ENCODE measurements around the gene PACRG.

The PACRG gene

GRCh38 chr6:163159110-163159509, 431.3 kb downstream of the PACRG start:
- no peak for DNase-seq

DNA sequence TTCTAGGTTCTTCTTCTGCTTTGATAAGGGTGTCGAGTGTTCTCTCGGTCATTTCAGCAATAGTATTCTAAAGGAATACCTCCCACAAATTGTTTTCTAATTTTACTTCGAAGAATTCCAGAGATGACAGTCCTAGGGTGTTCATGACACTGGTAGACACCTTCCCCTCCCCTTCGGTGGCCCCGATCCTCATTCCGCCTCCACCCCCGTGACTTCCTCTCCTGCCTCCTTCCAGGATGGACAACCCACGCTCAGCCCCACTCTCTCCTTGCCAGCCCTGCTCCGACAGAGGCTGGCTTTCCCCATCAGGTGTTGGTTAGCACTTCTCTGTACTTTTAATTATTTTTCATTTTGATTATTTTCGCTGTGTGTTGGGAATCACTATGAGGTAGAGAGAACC, 431.9 kb downstream of the PACRG start:
- DNase-seq = no peak

- no peak for DNase-seq
Measured at GRCh38 chr6:163162007-163162873, 434.5 kb downstream of the PACRG start.

DNA sequence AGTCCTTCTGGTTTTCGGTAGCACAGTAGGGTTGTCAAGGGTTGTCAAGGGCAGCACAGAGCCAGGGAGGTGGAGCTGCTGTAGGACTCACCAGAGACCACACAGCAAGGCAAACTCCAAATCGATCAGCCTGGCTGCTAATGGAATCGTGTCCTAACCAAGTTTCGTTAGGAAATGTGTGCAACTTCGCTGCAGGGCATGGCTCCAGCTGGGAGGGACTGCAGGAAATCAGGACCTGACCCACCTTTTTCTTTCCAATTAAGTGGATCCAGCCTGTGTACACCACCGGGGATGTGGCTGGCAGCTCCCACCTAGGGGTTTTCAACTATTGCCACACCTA, 435.1 kb downstream of the PACRG start:
- no peak for DNase-seq

- no peak for DNase-seq
Measured at GRCh38 chr6:163164175-163164900, 436.6 kb downstream of the PACRG start.

- no peak for DNase-seq
Measured at GRCh38 chr6:163165155-163165910, 437.6 kb downstream of the PACRG start.

DNA sequence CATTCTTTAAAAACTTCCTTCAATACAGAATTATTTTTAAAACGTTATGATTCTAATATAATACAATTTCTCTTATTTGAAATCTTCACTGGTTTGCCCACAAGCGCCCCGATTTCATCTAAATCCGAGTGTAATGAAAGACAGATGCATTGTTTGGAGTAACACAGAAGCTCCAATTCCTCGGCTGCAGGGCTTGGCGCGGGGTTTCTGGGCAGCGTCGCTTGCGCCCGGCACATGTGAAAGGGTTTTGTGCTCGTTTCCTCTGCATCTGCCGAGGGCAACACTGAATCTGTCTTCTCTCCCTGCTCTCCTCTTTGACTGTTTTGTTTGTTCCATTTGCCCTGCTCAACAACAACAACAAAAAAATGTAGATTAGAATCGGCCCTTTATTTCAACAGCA, 438.1 kb downstream of the PACRG start:
- no peak for DNase-seq

DNA sequence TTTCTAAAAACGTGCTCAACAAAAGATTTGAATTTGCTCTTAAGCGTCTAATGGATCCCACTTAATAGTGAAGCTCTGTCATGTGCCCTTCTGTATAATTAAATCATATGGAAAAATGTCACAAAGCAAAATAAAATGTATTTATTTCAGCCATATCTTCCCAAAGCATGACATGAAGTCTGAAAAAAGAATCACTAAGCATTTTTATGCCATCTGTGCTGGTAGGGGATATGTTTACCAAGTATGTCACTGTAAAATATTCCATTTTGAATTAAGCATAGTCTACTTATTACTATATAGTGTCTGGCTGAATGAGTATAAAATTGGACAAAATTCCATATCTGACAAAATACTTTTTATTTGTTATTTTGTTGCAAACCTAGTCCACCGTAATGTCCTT, 438.7 kb downstream of the PACRG start:
- no peak for DNase-seq

DNA sequence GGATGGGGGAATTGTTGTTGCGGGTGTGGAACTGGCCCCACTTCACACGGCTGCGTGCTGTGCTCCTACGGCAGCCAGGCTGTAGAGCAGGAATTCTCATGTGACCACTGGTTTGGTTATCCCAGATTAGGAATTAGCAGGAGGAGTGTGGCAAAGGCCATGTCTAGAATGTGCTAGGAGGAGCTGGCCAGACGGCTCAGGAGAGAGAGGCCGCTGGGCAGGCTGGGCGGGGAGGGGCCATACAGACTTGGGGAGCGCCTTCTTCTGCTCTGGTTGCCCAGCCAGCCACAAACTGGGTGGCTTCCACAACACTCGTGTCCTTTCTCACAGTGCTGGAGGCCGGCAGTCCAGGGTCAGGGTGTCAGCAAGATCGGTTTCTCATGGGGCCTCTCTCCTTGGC, 441.7 kb downstream of the PACRG start:
- DNase-seq = no peak

- DNase-seq = peak; percentile 38
Measured at GRCh38 chr6:163170294-163170883, 442.6 kb downstream of the PACRG start.

GRCh38 chr6:163173741-163174140, 446.0 kb downstream of the PACRG start:
- no peak for DNase-seq

DNA sequence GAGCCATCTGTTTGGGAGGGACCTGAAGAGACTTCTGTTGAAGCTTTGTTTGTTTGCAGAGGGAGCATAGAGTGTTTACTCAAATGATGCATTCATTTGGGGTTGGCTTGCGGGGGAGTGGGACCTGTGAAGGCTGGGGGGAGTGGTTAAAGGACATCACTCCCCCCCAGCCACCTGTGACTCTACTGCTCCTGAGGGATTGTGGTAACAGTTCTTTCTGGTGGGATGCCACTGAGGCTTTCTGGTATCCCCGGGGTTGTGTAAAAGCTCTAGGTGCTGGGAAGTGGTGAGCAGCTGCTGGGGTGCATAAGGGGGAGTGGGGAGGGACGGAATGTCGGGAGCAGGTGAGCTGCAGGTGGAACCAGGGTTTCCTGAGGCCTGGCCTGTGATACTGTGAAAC, 447.5 kb downstream of the PACRG start:
- no peak for DNase-seq

DNA sequence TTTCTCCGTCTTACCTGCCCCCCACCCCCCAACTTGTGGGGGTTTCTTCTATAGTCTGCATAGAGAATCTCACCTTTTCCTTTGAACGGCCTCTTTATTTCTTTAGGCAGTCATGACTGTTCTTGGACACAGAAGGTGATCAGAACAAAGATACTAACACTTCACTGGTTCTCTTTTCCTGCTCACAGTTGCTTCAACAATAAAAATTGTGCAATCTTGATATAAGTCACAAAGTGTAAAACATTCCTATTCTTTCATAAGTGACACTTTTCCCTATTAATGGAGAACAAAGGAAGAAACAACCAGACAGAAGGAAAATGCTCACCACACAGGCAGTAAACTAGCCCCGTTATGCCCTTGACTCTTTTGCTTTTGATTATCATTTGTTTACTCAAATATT, 448.3 kb downstream of the PACRG start:
- DNase-seq = no peak

- no peak for DNase-seq
Measured at GRCh38 chr6:163177007-163177406, 449.2 kb downstream of the PACRG start.

DNA sequence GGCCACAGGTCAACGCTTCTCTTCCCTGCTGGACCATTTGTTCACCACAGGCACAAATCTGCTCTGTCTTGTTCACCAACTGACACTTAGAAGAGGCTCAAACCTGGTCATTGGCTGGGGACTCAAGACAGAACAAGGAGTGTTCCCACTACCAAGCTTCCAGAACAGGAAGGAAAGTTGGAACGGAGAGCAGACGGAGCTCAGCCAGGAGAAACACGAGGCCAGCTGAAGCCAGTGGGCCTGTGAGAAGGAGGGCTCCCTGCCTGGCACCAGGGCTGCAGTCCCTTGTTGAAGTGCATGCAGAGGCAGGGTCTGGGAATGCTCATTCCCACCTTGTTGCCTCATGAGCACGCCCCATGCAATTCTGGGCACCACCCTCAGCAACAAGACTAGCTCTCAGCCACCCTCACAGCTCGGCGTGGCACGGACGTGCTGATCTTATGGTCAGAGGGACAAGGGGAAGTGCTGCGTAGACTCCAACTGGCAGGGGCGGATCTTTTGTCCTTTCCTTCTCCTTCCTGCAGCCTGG, 450.2 kb downstream of the PACRG start:
- DNase-seq = no peak

GRCh38 chr6:163179061-163179460, 451.3 kb downstream of the PACRG start:
- DNase-seq = no peak

GRCh38 chr6:163179721-163180120, 451.9 kb downstream of the PACRG start:
- no peak for DNase-seq

DNA sequence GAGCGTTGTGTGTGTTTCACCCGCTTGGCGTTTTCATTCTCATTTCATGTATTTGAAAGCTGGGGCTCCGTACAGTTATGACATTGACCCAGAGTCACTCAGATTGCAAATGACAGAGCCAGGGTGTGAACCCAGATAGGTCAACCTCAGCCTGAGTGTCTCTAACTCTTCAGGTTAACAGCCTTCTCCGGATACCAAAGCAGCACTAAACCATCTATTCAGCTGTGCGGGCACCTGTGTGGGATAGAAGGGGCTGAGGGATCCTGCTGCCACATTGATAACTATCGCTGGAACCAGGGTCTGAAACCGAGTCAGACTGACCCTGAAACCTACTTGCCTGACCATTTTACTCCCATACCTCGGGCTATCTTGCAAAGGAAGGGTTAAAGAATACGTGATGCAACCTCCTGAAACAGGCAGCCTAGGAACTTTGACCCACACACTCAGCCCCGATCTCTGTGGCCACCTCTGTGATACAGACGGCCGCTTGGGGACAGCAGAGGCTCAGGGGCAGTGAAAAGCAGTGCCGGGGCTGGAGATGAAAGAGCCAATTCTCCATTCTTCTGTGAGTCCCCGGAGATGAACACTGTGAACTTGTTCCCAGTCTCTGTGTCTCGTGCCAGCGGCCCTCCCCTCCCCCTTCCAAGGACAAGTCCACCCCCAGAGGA, 453.2 kb downstream of the PACRG start:
- DNase-seq = peak; percentile 57

DNA sequence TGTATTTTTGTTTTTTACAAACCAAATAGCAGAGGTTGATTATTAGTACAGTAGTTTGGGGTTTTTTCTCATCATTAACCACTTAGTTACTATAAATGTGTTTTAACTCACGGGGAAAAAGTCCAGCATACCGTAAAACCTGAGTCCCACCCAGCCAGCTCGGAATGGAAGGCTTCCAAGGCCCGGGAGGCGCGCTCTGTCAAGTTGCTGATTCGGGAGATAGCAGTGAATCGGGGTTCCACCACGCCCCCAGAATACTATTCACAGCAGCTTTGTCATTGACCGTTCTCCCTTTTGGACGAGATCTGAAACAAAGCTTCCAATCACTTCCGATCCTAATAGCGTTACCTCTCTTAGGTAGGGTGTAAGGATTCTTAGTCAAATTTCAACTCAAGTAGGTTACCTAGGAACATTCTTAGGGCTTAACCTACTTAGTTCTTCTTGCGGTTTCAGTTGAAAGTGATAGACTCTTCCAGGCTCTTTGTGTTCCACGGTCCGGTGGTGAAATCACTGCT, 453.9 kb downstream of the PACRG start:
- DNase-seq = no peak

- DNase-seq = no peak
Measured at GRCh38 chr6:163182696-163183095, 454.9 kb downstream of the PACRG start.

- no peak for DNase-seq
Measured at GRCh38 chr6:163183806-163184205, 456.0 kb downstream of the PACRG start.

GRCh38 chr6:163185744-163186143, 458.0 kb downstream of the PACRG start:
- DNase-seq = no peak

Data from RPMI8226 (cell line).